Liver (tissue), 9 donors: ENCODE measurements around the gene FGD2. TPM values are rescaled to one million over a fixed set of nuclear protein-coding genes. Genes with fewer than 3 reads are reported as not detected.

Experiments
- DNase-seq: peaks from one replicate; pipeline ENCODE4 v3.0.0-alpha.2; 2017; ENCODE audit warnings: low spot score
- H3K27ac ChIP-seq, 2 donors: one replicate each; pipeline ENCODE4 v1.7.0; 2013; ENCODE audit warnings: inconsistent platforms in 2 of 2, low read length in 2 of 2, control low read depth in 1 of 2, low read depth in 1 of 2, mild to moderate bottlenecking in 1 of 2
- H3K27me3 ChIP-seq, 4 donors: one replicate each; pipeline versions ENCODE4 v1.6.1 to v1.7.0; 2013; ENCODE audit warnings: low read length in 3 of 4, inconsistent platforms in 1 of 4, mild to moderate bottlenecking in 1 of 4, moderate library complexity in 1 of 4; ENCODE audit not compliant: control insufficient read depth in 4 of 4, insufficient read depth in 4 of 4
- H3K36me3 ChIP-seq, 4 donors: one replicate each; pipeline versions ENCODE4 v1.6.1 to v1.7.0; 2013; ENCODE audit warnings: low read length in 3 of 4, mild to moderate bottlenecking in 3 of 4, low read depth in 1 of 4, moderate library complexity in 1 of 4; ENCODE audit not compliant: control insufficient read depth in 4 of 4, insufficient read depth in 3 of 4
- H3K4me1 ChIP-seq, 4 donors: one replicate each; pipeline versions ENCODE4 v1.6.1 to v1.7.0; 2013; ENCODE audit warnings: low read length in 3 of 4, mild to moderate bottlenecking in 3 of 4, moderate library complexity in 1 of 4; ENCODE audit not compliant: control insufficient read depth in 4 of 4, insufficient read depth in 4 of 4
- H3K4me3 ChIP-seq, 3 donors: one replicate each; pipeline versions ENCODE4 v1.6.1 to v1.7.0; 2013; ENCODE audit warnings: low read length in 3 of 3, control low read depth in 1 of 3, low read depth in 1 of 3, mild to moderate bottlenecking in 1 of 3
- H3K9ac ChIP-seq, 2 donors: one replicate each; pipeline ENCODE4 v1.7.0; 2013; ENCODE audit warnings: low read length in 2 of 2, mild to moderate bottlenecking in 2 of 2, moderate library complexity in 2 of 2, control low read depth in 1 of 2, low read depth in 1 of 2
- H3K9me3 ChIP-seq, 4 donors: one replicate each; pipeline versions ENCODE4 v1.6.1 to v1.7.0; 2013; ENCODE audit warnings: low read length in 3 of 4; ENCODE audit not compliant: control insufficient read depth in 4 of 4
- CTCF ChIP-seq: fragments of 150-350 bp; IDR thresholded peaks from 2 replicates; pipeline ENCODE4 v1.5.1; 2017; ENCODE audit warnings: improper control_type of control experiment, low read depth, low read length; ENCODE audit not compliant: missing input control
- EGR1 ChIP-seq, 2 donors: IDR thresholded peaks; 2 replicates each; pipeline ENCODE4 v1.6.1; 2016 to 2018; ENCODE audit warnings: antibody characterized with exemption in 2 of 2, low read depth in 2 of 2
- HNF4A ChIP-seq, 2 donors: conservative IDR thresholded peaks; 2 replicates each; pipeline ENCODE4 v1.6.1; 2016; ENCODE audit warnings: antibody characterized with exemption in 2 of 2, mild to moderate bottlenecking in 2 of 2
- JUND ChIP-seq, 2 donors: IDR thresholded peaks; 2 replicates each; pipeline ENCODE4 v1.6.1; 2016; ENCODE audit warnings: antibody characterized with exemption in 2 of 2
- NR2F2 ChIP-seq: IDR thresholded peaks from 2 replicates; pipeline ENCODE4 v1.6.1; 2016; ENCODE audit warnings: antibody characterized with exemption
- RAD21 ChIP-seq, 2 donors: IDR thresholded peaks; 2 replicates each; pipeline ENCODE4 v1.6.1; 2016; ENCODE audit warnings: antibody characterized with exemption in 2 of 2, mild to moderate bottlenecking in 2 of 2
- RXRA ChIP-seq, 2 donors: IDR thresholded peaks; 2 replicates each; pipeline ENCODE4 v1.6.1; 2017 to 2018; ENCODE audit warnings: antibody characterized with exemption in 2 of 2, mild to moderate bottlenecking in 1 of 2
- SP1 ChIP-seq: IDR thresholded peaks from 2 replicates; pipeline ENCODE4 v1.6.1; 2018; ENCODE audit warnings: antibody characterized with exemption, mild to moderate bottlenecking
- TAF1 ChIP-seq: conservative IDR thresholded peaks from 2 replicates; pipeline ENCODE4 v1.6.1; 2016; ENCODE audit warnings: antibody characterized with exemption, mild to moderate bottlenecking
- YY1 ChIP-seq: IDR thresholded peaks from 2 replicates; pipeline ENCODE4 v1.6.1; 2016; ENCODE audit warnings: antibody characterized with exemption, mild to moderate bottlenecking
- WGBS: extraction: QIAGEN DNeasy Blood & Tissue Kit; methylation state at CpG from one replicate; pipeline ENCODE4 v1.1.7; 2013; 5-methylcytosine and 5-hydroxymethylcytosine counted together
- polyA plus RNA-seq, 2 donors: library from polyadenylated mRNA; stranded (reverse) in 1 of 2; unstranded in 1 of 2; fragments of 200-250 nt in 1 of 2; fragments of >200 nt in 1 of 2; fragmentation: Nextera tagmentation in 1 of 2; extraction: Ambion mirVana in 1 of 2; gene quantifications; one replicate each; pipeline versions ENCODE4 v1.2.1 to v1.2.3, GENCODE V29; 2013 to 2015
- total RNA-seq, 2 donors: library from RNA; depleted of rRNA; stranded (reverse); fragments of >200 nt; gene quantifications; one replicate each; pipeline ENCODE4 v1.2.3, GENCODE V29; 2014
- TF ChIP-seq, protein P1 (sequence below): IDR thresholded peaks from 2 replicates; pipeline ENCODE4 v1.6.1; 2016; ENCODE audit warnings: antibody characterized with exemption
- TF ChIP-seq, protein P2 (sequence below): IDR thresholded peaks from 2 replicates; pipeline ENCODE4 v1.6.1; 2016; ENCODE audit warnings: antibody characterized with exemption
- TF ChIP-seq, protein P3 (sequence below): IDR thresholded peaks from 2 replicates; pipeline ENCODE4 v1.6.1; 2016; ENCODE audit warnings: antibody characterized with exemption, mild to moderate bottlenecking
- donor health status: healthy.
- donor health status: healthy.
- donor health status: healthy.
- donor health status: healthy.
- donor health status: healthy.

FGD2 gene
- total and polyA plus RNA-seq, 4 donors = 4.6 to 24.4 (median 9.1) TPM

DNA sequence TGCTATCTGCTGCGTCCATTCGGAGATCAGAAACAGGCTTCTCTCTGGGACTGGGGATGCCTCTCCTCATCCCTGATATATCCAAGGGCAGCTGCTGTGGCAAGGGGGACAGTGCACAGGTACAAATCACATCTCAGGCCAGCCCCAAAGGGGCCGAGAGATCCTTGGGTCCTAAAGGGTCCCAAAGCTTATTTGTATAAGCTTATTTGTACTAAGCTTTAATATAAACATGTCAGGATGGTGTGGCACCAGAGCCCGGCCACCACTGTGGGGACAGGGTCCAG, 45.3 kb downstream of the FGD2 start:
- Histone ChIP-seq H3K36me3 (no peaks in the 10 kb centered on the region), H3K4me1 (peaks cover 6 to 18% (median 13%) of the 10 kb centered on the region in 4 donors), H3K9ac (no peak overlapping the region), H3K27me3 (no peaks in the 10 kb centered on the region), H3K9me3 (no peaks in the 10 kb centered on the region), H3K4me3 (no peak overlapping the region), H3K27ac (peak overlapping the region in 1 of 2 donors; percentile 28)
- no peak for TF ChIP-seq TAF1
- TF ChIP-seq, protein P1, sequence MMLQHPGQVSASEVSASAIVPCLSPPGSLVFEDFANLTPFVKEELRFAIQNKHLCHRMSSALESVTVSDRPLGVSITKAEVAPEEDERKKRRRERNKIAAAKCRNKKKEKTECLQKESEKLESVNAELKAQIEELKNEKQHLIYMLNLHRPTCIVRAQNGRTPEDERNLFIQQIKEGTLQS = no peak
- no peak for TF ChIP-seq RXRA (IDR thresholded peaks at IDR 0.05)
- TF ChIP-seq NR2F2 = no peak
- TF ChIP-seq CTCF = no peak
- TF ChIP-seq HNF4A (conservative IDR thresholded peaks at IDR 0.05) = no peak
- no peak for TF ChIP-seq EGR1 (IDR thresholded peaks at IDR 0.05; ENCODE audit: low read depth in 2 of 2)
- TF ChIP-seq, protein P2, sequence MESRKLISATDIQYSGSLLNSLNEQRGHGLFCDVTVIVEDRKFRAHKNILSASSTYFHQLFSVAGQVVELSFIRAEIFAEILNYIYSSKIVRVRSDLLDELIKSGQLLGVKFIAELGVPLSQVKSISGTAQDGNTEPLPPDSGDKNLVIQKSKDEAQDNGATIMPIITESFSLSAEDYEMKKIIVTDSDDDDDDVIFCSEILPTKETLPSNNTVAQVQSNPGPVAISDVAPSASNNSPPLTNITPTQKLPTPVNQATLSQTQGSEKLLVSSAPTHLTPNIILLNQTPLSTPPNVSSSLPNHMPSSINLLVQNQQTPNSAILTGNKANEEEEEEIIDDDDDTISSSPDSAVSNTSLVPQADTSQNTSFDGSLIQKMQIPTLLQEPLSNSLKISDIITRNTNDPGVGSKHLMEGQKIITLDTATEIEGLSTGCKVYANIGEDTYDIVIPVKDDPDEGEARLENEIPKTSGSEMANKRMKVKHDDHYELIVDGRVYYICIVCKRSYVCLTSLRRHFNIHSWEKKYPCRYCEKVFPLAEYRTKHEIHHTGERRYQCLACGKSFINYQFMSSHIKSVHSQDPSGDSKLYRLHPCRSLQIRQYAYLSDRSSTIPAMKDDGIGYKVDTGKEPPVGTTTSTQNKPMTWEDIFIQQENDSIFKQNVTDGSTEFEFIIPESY = no peak
- no peak for DNase-seq
- 69% methylated on average over 4 of the region's 4 CpGs for WGBS

DNA sequence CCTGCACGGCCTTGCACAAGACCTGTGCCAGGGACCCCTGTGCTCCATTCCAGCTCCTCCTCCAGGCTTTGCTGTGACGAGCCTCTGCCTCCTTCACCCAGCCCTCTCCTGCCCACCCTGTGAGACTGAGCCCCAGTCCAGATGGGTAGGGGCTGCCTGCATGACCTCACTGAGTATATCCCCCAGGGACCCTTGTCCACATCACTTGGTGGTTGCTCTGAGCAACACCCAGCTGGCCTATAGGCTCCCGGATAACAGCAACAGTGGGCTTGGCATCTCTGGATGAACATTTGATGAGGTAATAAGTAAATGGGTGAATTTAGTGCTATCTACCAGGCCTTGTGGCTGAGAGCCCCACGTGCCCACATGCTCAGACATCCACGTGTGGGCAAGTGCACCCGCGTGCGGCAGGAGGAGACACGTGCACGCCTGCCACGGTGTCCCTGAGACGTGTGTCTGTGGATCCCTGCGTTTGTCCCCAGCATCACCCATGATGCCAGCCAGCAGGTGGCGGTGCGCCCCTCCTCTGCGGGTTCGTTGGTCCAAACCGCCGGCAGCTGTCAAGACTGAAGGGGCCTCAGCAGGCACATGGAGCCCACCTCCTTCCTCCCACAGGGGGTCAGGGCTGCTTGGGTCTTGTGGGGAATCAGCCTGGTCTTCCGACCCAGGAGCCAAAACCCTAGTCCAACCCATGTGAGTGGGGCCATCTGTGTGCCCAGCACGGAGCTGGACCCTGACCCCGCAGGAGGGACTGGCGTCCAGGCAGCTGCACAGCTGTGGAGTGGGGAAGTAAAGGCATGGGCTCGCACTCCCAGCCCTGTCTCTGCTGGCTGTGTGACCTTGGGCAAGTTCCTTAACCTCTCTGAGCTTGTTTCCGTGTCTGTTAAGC, 45.9 kb downstream of the FGD2 start:
- H3K4me1 ChIP-seq = peaks cover 6 to 18% (median 13%) of the 10 kb centered on the region in 4 donors
- no peak overlapping the region for H3K4me3 ChIP-seq
- no peak overlapping the region for H3K27ac ChIP-seq
- no peaks in the 10 kb centered on the region for H3K36me3 ChIP-seq
- peak; percentile 96 for DNase-seq
- H3K9me3 ChIP-seq = no peaks in the 10 kb centered on the region
- no peak overlapping the region for H3K9ac ChIP-seq
- TF ChIP-seq, protein P1 = no peak
- TF ChIP-seq, protein P3, sequence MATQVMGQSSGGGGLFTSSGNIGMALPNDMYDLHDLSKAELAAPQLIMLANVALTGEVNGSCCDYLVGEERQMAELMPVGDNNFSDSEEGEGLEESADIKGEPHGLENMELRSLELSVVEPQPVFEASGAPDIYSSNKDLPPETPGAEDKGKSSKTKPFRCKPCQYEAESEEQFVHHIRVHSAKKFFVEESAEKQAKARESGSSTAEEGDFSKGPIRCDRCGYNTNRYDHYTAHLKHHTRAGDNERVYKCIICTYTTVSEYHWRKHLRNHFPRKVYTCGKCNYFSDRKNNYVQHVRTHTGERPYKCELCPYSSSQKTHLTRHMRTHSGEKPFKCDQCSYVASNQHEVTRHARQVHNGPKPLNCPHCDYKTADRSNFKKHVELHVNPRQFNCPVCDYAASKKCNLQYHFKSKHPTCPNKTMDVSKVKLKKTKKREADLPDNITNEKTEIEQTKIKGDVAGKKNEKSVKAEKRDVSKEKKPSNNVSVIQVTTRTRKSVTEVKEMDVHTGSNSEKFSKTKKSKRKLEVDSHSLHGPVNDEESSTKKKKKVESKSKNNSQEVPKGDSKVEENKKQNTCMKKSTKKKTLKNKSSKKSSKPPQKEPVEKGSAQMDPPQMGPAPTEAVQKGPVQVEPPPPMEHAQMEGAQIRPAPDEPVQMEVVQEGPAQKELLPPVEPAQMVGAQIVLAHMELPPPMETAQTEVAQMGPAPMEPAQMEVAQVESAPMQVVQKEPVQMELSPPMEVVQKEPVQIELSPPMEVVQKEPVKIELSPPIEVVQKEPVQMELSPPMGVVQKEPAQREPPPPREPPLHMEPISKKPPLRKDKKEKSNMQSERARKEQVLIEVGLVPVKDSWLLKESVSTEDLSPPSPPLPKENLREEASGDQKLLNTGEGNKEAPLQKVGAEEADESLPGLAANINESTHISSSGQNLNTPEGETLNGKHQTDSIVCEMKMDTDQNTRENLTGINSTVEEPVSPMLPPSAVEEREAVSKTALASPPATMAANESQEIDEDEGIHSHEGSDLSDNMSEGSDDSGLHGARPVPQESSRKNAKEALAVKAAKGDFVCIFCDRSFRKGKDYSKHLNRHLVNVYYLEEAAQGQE = no peak
- TF ChIP-seq YY1 = no peak
- peak; percentile 87 for TF ChIP-seq CTCF
- TF ChIP-seq SP1 = peak; percentile 42
- peak; percentile 98 to 100 for TF ChIP-seq RAD21 (IDR thresholded peaks at IDR 0.05)
- no peak for TF ChIP-seq JUND (IDR thresholded peaks at IDR 0.05)
- peak; percentile 46 to 68 for TF ChIP-seq HNF4A (conservative IDR thresholded peaks at IDR 0.05)
- TF ChIP-seq NR2F2 = no peak
- peak; percentile 31 to 79 for TF ChIP-seq RXRA (IDR thresholded peaks at IDR 0.05)
- 14% methylated on average over 25 of the region's 25 CpGs for WGBS
- no peaks in the 10 kb centered on the region for H3K27me3 ChIP-seq
